IMR-90 (cell line): ENCODE data around the gene PDILT. TPM values are rescaled to one million over a fixed set of nuclear protein-coding genes. Genes with fewer than 3 reads are reported as not detected.
"Not testable (repeated sequence)": the region's sequence is repeated elsewhere in the genome, so short reads cannot be mapped to it uniquely, and the experiment has no call there.

Experiments
- ATAC-seq: fragments of 200-7000 bp; cut with Tn5 transposase; 2 replicates; pipeline ENCODE4 v1.9.1; 2020; ENCODE audit warnings: low read depth, mild to moderate bottlenecking, moderate library complexity
- BruUV-seq: library from RNA; stranded (reverse); fragments of 400-500 nt; replicated peaks from 2 replicates; lab custom pipeline; 2021; lab: Mats Ljungman, UMichigan
- CTCF ChIA-PET: fragments of 300-600 bp; formaldehyde crosslinking; extraction: SDS; loops from one replicate; lab custom pipeline; 2021; ENCODE audit warnings: antibody characterized with exemption; lab: Yijun Ruan, JAX
- POLR2A ChIA-PET: fragments of 300-600 bp; sonication (Branson Sonifier 250); formaldehyde crosslinking; loops from one replicate; lab custom pipeline; 2022; ENCODE audit warnings: antibody characterized with exemption; ENCODE audit not compliant: unreplicated experiment; lab: Charles Lee
- DNase-seq: peaks from one replicate; pipeline ENCODE4 v3.0.0; 2013
- H2AFZ ChIP-seq: replicated peaks from 2 replicates; pipeline ENCODE3; 2013; ENCODE audit warnings: low read length, mild to moderate bottlenecking; ENCODE audit not compliant: poor library complexity
- H2AK5ac ChIP-seq: 2 replicates; pipeline ENCODE4 v1.6.1; 2013; ENCODE audit warnings: low read depth, low read length, inconsistent platforms
- H2AK9ac ChIP-seq: replicated peaks from 2 replicates; pipeline ENCODE3; 2013; ENCODE audit warnings: mild to moderate bottlenecking, low read depth, low read length, moderate library complexity; ENCODE audit not compliant: poor library complexity
- H2BK120ac ChIP-seq: 2 replicates; pipeline ENCODE4 v1.6.1; 2013; ENCODE audit warnings: low read depth, low read length, inconsistent platforms
- H2BK15ac ChIP-seq: 3 replicates; pipeline ENCODE4 v1.6.1; 2013; ENCODE audit warnings: low read depth, low read length, inconsistent platforms
- H2BK20ac ChIP-seq: 2 replicates; pipeline ENCODE4 v1.6.1; 2013; ENCODE audit warnings: low read depth, mild to moderate bottlenecking, inconsistent platforms, low read length, moderate library complexity
- H2BK5ac ChIP-seq: 2 replicates; pipeline ENCODE4 v1.6.1; 2013; ENCODE audit warnings: mild to moderate bottlenecking, low read depth, low read length, inconsistent platforms; ENCODE audit not compliant: poor library complexity, severe bottlenecking
- H3K14ac ChIP-seq: replicated peaks from 2 replicates; pipeline ENCODE4 v1.6.1; 2013; ENCODE audit warnings: low read depth, low read length, inconsistent platforms
- H3K18ac ChIP-seq: 2 replicates; pipeline ENCODE4 v1.6.1; 2013; ENCODE audit warnings: low read depth, low read length, control low read depth
- H3K23ac ChIP-seq: 2 replicates; pipeline ENCODE4 v1.6.1; 2013; ENCODE audit warnings: low read depth, low read length, inconsistent platforms
- H3K27ac ChIP-seq: 2 replicates; pipeline ENCODE4 v1.5.1; 2013; ENCODE audit warnings: mild to moderate bottlenecking, control low read depth, low read length; ENCODE audit not compliant: insufficient read depth
- H3K27me3 ChIP-seq: 2 replicates; pipeline ENCODE4 v1.6.1; 2013; ENCODE audit warnings: low read length; ENCODE audit not compliant: control insufficient read depth, insufficient read depth
- H3K36me3 ChIP-seq: 2 replicates; pipeline ENCODE4 v1.6.1; 2013; ENCODE audit warnings: low read length, mixed read lengths; ENCODE audit not compliant: control insufficient read depth, insufficient read depth
- H3K4ac ChIP-seq: 2 replicates; pipeline ENCODE4 v1.6.1; 2013; ENCODE audit warnings: low read depth, low read length, inconsistent platforms
- H3K4me1 ChIP-seq: 2 replicates; pipeline ENCODE4 v1.6.1; 2013; ENCODE audit warnings: low read length, mixed read lengths; ENCODE audit not compliant: control insufficient read depth, insufficient read depth
- H3K4me2 ChIP-seq: 2 replicates; pipeline ENCODE4 v1.6.1; 2013; ENCODE audit warnings: low read depth, mild to moderate bottlenecking, control low read depth, low read length, moderate library complexity
- H3K4me3 ChIP-seq: 2 replicates; pipeline ENCODE4 v1.5.1; 2013; ENCODE audit warnings: low read depth, mild to moderate bottlenecking, control low read depth, low read length, moderate library complexity; ENCODE audit not compliant: insufficient read depth
- H3K56ac ChIP-seq: 2 replicates; pipeline ENCODE4 v1.6.1; 2013; ENCODE audit warnings: low read length, inconsistent platforms; ENCODE audit not compliant: insufficient read depth; ENCODE audit errors: extremely low read depth
- H3K79me1 ChIP-seq, 2 experiments: 2 replicates each; pipeline ENCODE4 v1.6.1; 2013; ENCODE audit warnings: low read length in 2 of 2, inconsistent platforms in 1 of 2, low read depth in 1 of 2
- H3K9ac ChIP-seq: 2 replicates; pipeline ENCODE4 v1.6.1; 2013; ENCODE audit warnings: low read depth, low read length, control low read depth
- H3K9me1 ChIP-seq: 2 replicates; pipeline ENCODE4 v1.6.1; 2013; ENCODE audit warnings: low read length, inconsistent platforms; ENCODE audit not compliant: insufficient read depth
- H3K9me3 ChIP-seq: 2 replicates; pipeline ENCODE4 v1.6.1; 2013; ENCODE audit warnings: low read length; ENCODE audit not compliant: control insufficient read depth, insufficient read depth
- H4K20me1 ChIP-seq: 2 replicates; pipeline ENCODE4 v1.6.1; 2013; ENCODE audit warnings: low read length, inconsistent platforms; ENCODE audit not compliant: insufficient read depth
- H4K5ac ChIP-seq: 2 replicates; pipeline ENCODE4 v1.6.1; 2013; ENCODE audit warnings: mild to moderate bottlenecking, low read depth, low read length, control low read depth
- H4K8ac ChIP-seq, 2 experiments: 2 replicates each; pipeline ENCODE4 v1.6.1; 2013; ENCODE audit warnings: low read depth in 2 of 2, low read length in 2 of 2, control low read depth in 1 of 2, inconsistent platforms in 1 of 2
- H4K91ac ChIP-seq: 2 replicates; pipeline ENCODE4 v1.6.1; 2013; ENCODE audit warnings: low read depth, low read length, inconsistent platforms; ENCODE audit not compliant: insufficient read depth
- WGBS, 2 experiments: methylation state at CpG; one replicate each; pipeline versions ENCODE4 v1.1.5 to v1.1.7; 2013; ENCODE audit warnings: missing lambda C conversion rate in 2 of 2; ENCODE audit not compliant: insufficient read length in 1 of 2; ENCODE audit errors: extremely low coverage in 2 of 2; 5-methylcytosine and 5-hydroxymethylcytosine counted together
- dilution Hi-C: fragments of 300-500 bp; cut with HindIII; formaldehyde crosslinking; loops from one replicate; pipeline ENCODE4 v1.14.3; 2018; ENCODE audit warnings: low sequenced_read_pairs; ENCODE audit not compliant: unreplicated experiment
- in situ Hi-C: fragments of 300-500 bp; cut with MboI; formaldehyde crosslinking; loops from 3 replicates; pipeline ENCODE4 v1.14.3; 2019; ENCODE audit warnings: low sequenced_read_pairs, inconsistent platforms, mixed read lengths
- intact Hi-C: fragments of 100-400 bp; cut with micrococcal nuclease; formaldehyde crosslinking; loops from 2 replicates; pipeline ENCODE4 v1.10.0; 2022
- polyA plus RNA-seq, 3 experiments: library from polyadenylated mRNA; depleted of rRNA; stranded (reverse); fragments of >200 nt; gene quantifications; 2 replicates each; pipeline ENCODE4 v1.2.3, GENCODE V29; 2012; ENCODE audit warnings: low replicate concordance in 1 of 3
- total RNA-seq: library from RNA; depleted of rRNA; stranded (reverse); fragments of >200 nt; gene quantifications from 2 replicates; pipeline ENCODE4 v1.2.3, GENCODE V29; 2012

Gene PDILT
- total and polyA plus RNA-seq, 2 of the 4 experiments (the other 2 are of a cell fraction): not detected

DNA sequence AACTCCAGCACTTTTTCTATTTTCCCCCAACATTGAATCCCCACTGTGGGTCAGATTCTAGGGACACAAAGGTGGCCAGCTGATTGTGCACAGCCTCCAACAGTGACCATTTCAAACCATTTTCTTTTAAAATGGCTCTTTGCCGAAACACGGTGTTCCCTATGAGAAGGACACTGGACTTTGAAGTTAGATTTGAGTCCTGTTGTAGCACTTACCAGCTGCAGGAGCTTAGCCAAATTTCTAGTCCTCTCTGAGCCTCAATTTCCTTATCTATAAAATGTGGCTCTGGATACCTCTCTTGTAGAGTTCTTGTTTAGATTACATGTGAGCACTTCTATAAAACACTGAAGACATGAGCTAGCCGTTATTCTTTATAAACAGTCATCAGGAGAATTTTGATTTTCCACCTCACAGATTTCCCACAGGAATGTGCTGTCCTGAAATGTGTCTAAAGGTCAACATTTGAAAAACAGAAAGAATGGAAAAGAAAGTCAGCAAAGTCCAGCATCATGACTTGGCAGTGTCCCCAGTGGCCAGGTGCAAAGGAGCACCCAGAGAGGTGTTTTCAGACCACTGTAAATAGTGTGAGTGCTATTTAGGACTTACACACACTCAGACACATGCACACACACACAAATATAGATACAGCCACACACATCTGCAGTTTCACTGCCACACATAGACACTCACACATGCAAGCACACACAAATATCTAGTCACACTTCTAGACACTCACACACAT, 42.3 kb upstream of the PDILT start:
- ATAC-seq, H2BK120ac ChIP-seq, H4K8ac ChIP-seq, CTCF ChIA-PET, H4K91ac ChIP-seq, H3K9me3 ChIP-seq, H3K56ac ChIP-seq, BruUV-seq, H3K9me1 ChIP-seq, H3K4ac ChIP-seq, H3K4me1 ChIP-seq, H3K36me3 ChIP-seq, H2BK5ac ChIP-seq, intact Hi-C loops, in situ Hi-C loops, H4K5ac ChIP-seq, H4K20me1 ChIP-seq, POLR2A ChIA-PET, H3K23ac ChIP-seq, DNase-seq, H3K27me3 ChIP-seq, H3K4me2 ChIP-seq, H3K18ac ChIP-seq, H3K9ac ChIP-seq, H3K4me3 ChIP-seq, H2AK9ac ChIP-seq, H2BK20ac ChIP-seq, H2AFZ ChIP-seq, H3K14ac ChIP-seq, dilution Hi-C loops, H2BK15ac ChIP-seq, H3K27ac ChIP-seq, H3K79me1 ChIP-seq, H2AK5ac ChIP-seq: not testable (repeated sequence)
- no CpG with 5 or more reads among the region's 3 CpGs for WGBS, 2 experiments

DNA sequence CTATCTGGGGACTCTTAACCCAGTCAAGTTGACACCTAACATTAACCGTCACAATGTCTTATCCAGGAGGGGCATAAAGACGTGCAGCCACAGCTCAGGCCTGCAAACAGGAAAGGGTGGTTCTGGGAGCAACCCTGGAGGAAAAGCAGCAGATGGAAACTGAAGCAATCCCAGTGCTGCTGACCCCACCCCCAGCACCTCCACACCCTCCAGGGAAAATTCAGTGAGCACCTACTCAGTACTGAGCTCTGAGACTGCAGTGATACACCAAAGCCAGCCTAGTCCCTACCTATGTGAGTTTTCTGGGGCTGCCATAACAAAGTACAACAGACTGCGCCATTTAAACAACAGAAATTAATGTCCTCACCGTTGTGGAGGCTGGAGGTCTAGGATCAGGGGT, 37.3 kb upstream of the PDILT start:
- intact Hi-C loops, H3K18ac ChIP-seq, H3K4me1 ChIP-seq, CTCF ChIA-PET, H2BK120ac ChIP-seq, H3K4ac ChIP-seq, H2AFZ ChIP-seq, dilution Hi-C loops, ATAC-seq, BruUV-seq, H3K4me2 ChIP-seq, H3K9me1 ChIP-seq, H4K5ac ChIP-seq, H3K23ac ChIP-seq, H2AK9ac ChIP-seq, H4K20me1 ChIP-seq, H3K79me1 ChIP-seq, DNase-seq, in situ Hi-C loops, H3K56ac ChIP-seq, POLR2A ChIA-PET, H3K36me3 ChIP-seq, H2BK5ac ChIP-seq, H2BK15ac ChIP-seq, H3K9ac ChIP-seq, H3K9me3 ChIP-seq, H2BK20ac ChIP-seq, H3K27me3 ChIP-seq, H4K91ac ChIP-seq, H3K14ac ChIP-seq, H2AK5ac ChIP-seq, H4K8ac ChIP-seq, H3K27ac ChIP-seq, H3K4me3 ChIP-seq: not testable (repeated sequence)
- no CpG with 5 or more reads among the region's 4 CpGs for WGBS, 2 experiments
